Parathyroid adenoma (tissue), 2 donors: ENCODE data around the gene DACH2.

Source experiments
- H2AFZ ChIP-seq: fragments of 300-600 bp; sonication (generic); one replicate; pipeline ENCODE4 v1.7.0; 2017; ENCODE audit warnings: antibody characterized with exemption, mild to moderate bottlenecking
- H3K27ac ChIP-seq: fragments of 300-600 bp; sonication (generic); one replicate; pipeline ENCODE4 v1.7.0; 2017
- H3K27me3 ChIP-seq: fragments of 300-600 bp; sonication (generic); one replicate; pipeline ENCODE4 v1.7.0; 2017; ENCODE audit warnings: low read length; ENCODE audit not compliant: control insufficient read depth, insufficient read depth
- H3K36me3 ChIP-seq: fragments of 300-600 bp; sonication (generic); one replicate; pipeline ENCODE4 v1.7.0; 2017; ENCODE audit warnings: low read length; ENCODE audit not compliant: control insufficient read depth, insufficient read depth
- H3K4me1 ChIP-seq: fragments of 300-600 bp; sonication (generic); one replicate; pipeline ENCODE4 v1.7.0; 2017; ENCODE audit warnings: control low read depth
- H3K4me2 ChIP-seq: fragments of 300-600 bp; sonication (generic); one replicate; pipeline ENCODE4 v1.7.0; 2017; ENCODE audit warnings: low read length
- H3K4me3 ChIP-seq: fragments of 300-600 bp; sonication (generic); one replicate; pipeline ENCODE4 v1.7.0; 2017; ENCODE audit warnings: low read depth, low read length
- H3K79me2 ChIP-seq: fragments of 300-600 bp; sonication (generic); one replicate; pipeline ENCODE4 v1.7.0; 2017; ENCODE audit warnings: control low read depth
- H3K9ac ChIP-seq: fragments of 300-600 bp; sonication (generic); one replicate; pipeline ENCODE4 v1.7.0; 2017; ENCODE audit warnings: mild to moderate bottlenecking
- H3K9me3 ChIP-seq: fragments of 300-600 bp; sonication (generic); one replicate; pipeline ENCODE4 v1.7.0; 2017; ENCODE audit warnings: low read length; ENCODE audit not compliant: control insufficient read depth
- TF ChIP-seq, protein P1 (sequence below): fragments of 300-600 bp; sonication (generic); IDR thresholded peaks from one replicate; pipeline ENCODE4 v1.7.0; 2017; ENCODE audit warnings: antibody characterized with exemption, mild to moderate bottlenecking
- donor health status: primary hyperparathyroidism.

The DACH2 gene

DNA sequence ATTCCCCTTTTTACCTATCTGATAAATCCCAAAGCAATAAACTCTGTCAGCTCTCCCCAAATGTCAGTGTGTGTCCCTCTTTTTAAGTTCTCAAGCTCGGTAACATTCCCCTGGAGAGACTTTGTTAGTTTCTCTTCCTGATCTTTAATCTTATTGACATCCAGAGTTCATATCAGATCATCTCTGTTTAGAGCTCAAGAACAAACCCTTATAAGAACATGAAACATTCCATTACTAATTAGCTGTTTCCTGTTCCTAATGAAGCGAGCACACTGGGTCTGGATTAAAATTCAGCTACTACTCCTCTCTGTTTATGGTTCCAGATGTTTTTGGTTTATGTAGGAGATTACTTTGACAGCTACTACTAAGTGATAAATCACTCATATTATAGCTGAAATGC, 681.5 kb downstream of the DACH2 start:
- no peak overlapping the region for H3K4me3 ChIP-seq
- H3K9ac ChIP-seq, result no peak overlapping the region
- H3K4me1 ChIP-seq, result no peaks in the 10 kb centered on the region
- H3K79me2 ChIP-seq, result no peaks in the 10 kb centered on the region
- no peaks in the 10 kb centered on the region for H3K36me3 ChIP-seq
- TF ChIP-seq, protein P1, sequence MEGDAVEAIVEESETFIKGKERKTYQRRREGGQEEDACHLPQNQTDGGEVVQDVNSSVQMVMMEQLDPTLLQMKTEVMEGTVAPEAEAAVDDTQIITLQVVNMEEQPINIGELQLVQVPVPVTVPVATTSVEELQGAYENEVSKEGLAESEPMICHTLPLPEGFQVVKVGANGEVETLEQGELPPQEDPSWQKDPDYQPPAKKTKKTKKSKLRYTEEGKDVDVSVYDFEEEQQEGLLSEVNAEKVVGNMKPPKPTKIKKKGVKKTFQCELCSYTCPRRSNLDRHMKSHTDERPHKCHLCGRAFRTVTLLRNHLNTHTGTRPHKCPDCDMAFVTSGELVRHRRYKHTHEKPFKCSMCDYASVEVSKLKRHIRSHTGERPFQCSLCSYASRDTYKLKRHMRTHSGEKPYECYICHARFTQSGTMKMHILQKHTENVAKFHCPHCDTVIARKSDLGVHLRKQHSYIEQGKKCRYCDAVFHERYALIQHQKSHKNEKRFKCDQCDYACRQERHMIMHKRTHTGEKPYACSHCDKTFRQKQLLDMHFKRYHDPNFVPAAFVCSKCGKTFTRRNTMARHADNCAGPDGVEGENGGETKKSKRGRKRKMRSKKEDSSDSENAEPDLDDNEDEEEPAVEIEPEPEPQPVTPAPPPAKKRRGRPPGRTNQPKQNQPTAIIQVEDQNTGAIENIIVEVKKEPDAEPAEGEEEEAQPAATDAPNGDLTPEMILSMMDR, result no peak
- no peaks in the 10 kb centered on the region for H3K27me3 ChIP-seq
- H3K9me3 ChIP-seq, result no peaks in the 10 kb centered on the region
- H2AFZ ChIP-seq, result no peak overlapping the region
- no peak overlapping the region for H3K4me2 ChIP-seq
- H3K27ac ChIP-seq, result no peak overlapping the region

DNA sequence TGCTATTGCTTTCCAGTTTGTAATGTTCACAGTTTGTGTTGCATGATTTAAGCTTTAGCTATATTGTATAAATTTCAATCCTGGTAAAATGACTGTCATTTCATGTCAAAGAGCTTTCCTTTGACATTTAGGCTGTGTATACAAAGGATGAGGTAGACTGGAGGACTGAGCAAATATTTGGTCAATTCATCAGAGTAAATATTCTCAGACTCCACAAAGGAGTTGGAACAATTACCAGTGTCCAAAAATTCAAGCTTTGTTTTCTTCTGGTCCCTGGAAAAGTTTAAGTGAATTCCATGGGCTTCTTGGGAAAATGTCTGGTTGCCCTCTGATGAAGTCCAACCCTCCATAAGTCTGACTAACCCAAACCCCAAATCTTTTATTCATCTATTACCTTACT, 682.4 kb downstream of the DACH2 start:
- Histone ChIP-seq H3K4me2 (no peak overlapping the region), H3K27me3 (no peaks in the 10 kb centered on the region), H3K27ac (no peak overlapping the region), H3K9me3 (no peaks in the 10 kb centered on the region), H3K79me2 (no peaks in the 10 kb centered on the region), H3K36me3 (no peaks in the 10 kb centered on the region), H3K4me3 (no peak overlapping the region), H3K9ac (no peak overlapping the region), H3K4me1 (no peaks in the 10 kb centered on the region), H2AFZ (no peak overlapping the region)
- TF ChIP-seq, protein P1, result no peak

DNA sequence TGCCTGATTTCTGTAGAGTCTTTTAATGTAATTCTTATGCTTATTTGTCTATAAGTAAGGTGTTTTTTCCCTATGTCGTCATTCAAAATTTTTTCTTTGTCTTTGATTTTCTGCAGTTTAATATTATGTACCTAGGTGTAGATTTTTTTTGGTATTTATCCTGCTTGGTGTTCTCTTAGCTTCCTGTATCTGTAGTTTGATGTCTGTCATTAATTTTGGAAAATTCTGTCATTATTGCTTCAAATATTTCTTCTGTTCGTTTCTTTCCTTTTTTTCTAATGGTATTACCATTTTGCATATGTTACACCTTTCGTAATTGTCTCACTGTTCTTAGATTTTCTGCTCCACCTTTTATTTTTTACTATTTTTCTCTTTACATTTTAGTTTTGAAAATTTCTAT, 696.9 kb downstream of the DACH2 start:
- TF ChIP-seq, protein P1, result no peak
- no peak overlapping the region for H3K27ac ChIP-seq

More for the DNA sequence above, 696.9 kb downstream of the DACH2 start:
- Histone ChIP-seq H3K9me3 (no peaks in the 10 kb centered on the region), H3K9ac (no peak overlapping the region), H2AFZ (no peak overlapping the region), H3K27me3 (no peaks in the 10 kb centered on the region), H3K4me1 (no peaks in the 10 kb centered on the region), H3K79me2 (no peaks in the 10 kb centered on the region), H3K4me2 (no peak overlapping the region), H3K36me3 (no peaks in the 10 kb centered on the region), H3K4me3 (no peak overlapping the region)
